KOPT-K1 (cell line): Measurements from ENCODE around the gene CFAP57.

Experiments used
- H3K27ac ChIP-seq: fragments of 200-600 bp; sonication (generic); 2 replicates; pipeline ENCODE4 v1.5.1; 2016; ENCODE audit warnings: antibody characterized with exemption, mild to moderate bottlenecking, low read depth, low read length; ENCODE audit not compliant: poor library complexity, severe bottlenecking
- H3K36me3 ChIP-seq: fragments of 200-600 bp; sonication (generic); 2 replicates; pipeline ENCODE4 v1.5.1; 2017; ENCODE audit warnings: antibody characterized with exemption, mild to moderate bottlenecking, low read length, moderate library complexity; ENCODE audit not compliant: insufficient read depth
- H3K9me3 ChIP-seq: fragments of 200-600 bp; sonication (generic); 2 replicates; pipeline ENCODE4 v1.5.1; 2017; ENCODE audit warnings: antibody characterized with exemption, low read length, mild to moderate bottlenecking; ENCODE audit not compliant: insufficient read depth, poor library complexity, severe bottlenecking

The CFAP57 gene

GRCh38 chr1:43149889-43150288, 22.2 kb upstream of the CFAP57 start:
- Histone ChIP-seq H3K27ac (no peak overlapping the region), H3K9me3 (no peaks in the 10 kb centered on the region), H3K36me3 (no peaks in the 10 kb centered on the region)

- no peak overlapping the region for H3K27ac ChIP-seq
- H3K9me3 ChIP-seq, result no peaks in the 10 kb centered on the region
- no peaks in the 10 kb centered on the region for H3K36me3 ChIP-seq
These were observed 19.3 kb upstream of the CFAP57 start for GRCh38 chr1:43152866-43153265.

GRCh38 chr1:43153443-43153842, 18.7 kb upstream of the CFAP57 start:
- H3K36me3 ChIP-seq, result no peaks in the 10 kb centered on the region
- H3K9me3 ChIP-seq, result no peaks in the 10 kb centered on the region
- H3K27ac ChIP-seq, result no peak overlapping the region

GRCh38 chr1:43156026-43156425, 16.1 kb upstream of the CFAP57 start:
- no peaks in the 10 kb centered on the region for H3K36me3 ChIP-seq
- no peaks in the 10 kb centered on the region for H3K9me3 ChIP-seq
- H3K27ac ChIP-seq, result no peak overlapping the region

- no peaks in the 10 kb centered on the region for H3K9me3 ChIP-seq
- H3K27ac ChIP-seq, result no peak overlapping the region
- H3K36me3 ChIP-seq, result peaks cover 73% of the 10 kb centered on the region
These were observed 7.0 kb upstream of the CFAP57 start for GRCh38 chr1:43165162-43165561.

- Histone ChIP-seq H3K9me3 (no peaks in the 10 kb centered on the region), H3K36me3 (peaks cover 79% of the 10 kb centered on the region), H3K27ac (no peak overlapping the region)
These were observed 6.4 kb upstream of the CFAP57 start for GRCh38 chr1:43165765-43166164.

- Histone ChIP-seq H3K27ac (peak overlapping the region; percentile 67), H3K9me3 (peaks cover 9% of the 10 kb centered on the region), H3K36me3 (peaks cover 45% of the 10 kb centered on the region)
These were observed 736 bp upstream of the CFAP57 start for GRCh38 chr1:43171312-43171875.

GRCh38 chr1:43172527-43172972, 420 bp downstream of the CFAP57 start:
- Histone ChIP-seq H3K9me3 (peaks cover 9% of the 10 kb centered on the region), H3K36me3 (peaks cover 34% of the 10 kb centered on the region), H3K27ac (peak overlapping the region; percentile 67)

- Histone ChIP-seq H3K27ac (no peak overlapping the region), H3K9me3 (peaks cover 9% of the 10 kb centered on the region), H3K36me3 (peaks cover 11% of the 10 kb centered on the region)
These were observed 2.7 kb downstream of the CFAP57 start for GRCh38 chr1:43174873-43175272.

GRCh38 chr1:43177691-43178090, 5.6 kb downstream of the CFAP57 start:
- Histone ChIP-seq H3K9me3 (peaks cover 9% of the 10 kb centered on the region), H3K27ac (no peak overlapping the region), H3K36me3 (no peaks in the 10 kb centered on the region)

- Histone ChIP-seq H3K36me3 (no peaks in the 10 kb centered on the region), H3K27ac (no peak overlapping the region), H3K9me3 (no peaks in the 10 kb centered on the region)
These were observed 12.3 kb downstream of the CFAP57 start for GRCh38 chr1:43184388-43184787.

GRCh38 chr1:43184995-43185394, 12.9 kb downstream of the CFAP57 start:
- no peaks in the 10 kb centered on the region for H3K36me3 ChIP-seq

GRCh38 chr1:43188106-43188505, 16.0 kb downstream of the CFAP57 start:
- peaks cover 11% of the 10 kb centered on the region for H3K9me3 ChIP-seq
- no peaks in the 10 kb centered on the region for H3K36me3 ChIP-seq

More at GRCh38 chr1:43184995-43185394, 12.9 kb downstream of the CFAP57 start:
- Histone ChIP-seq H3K27ac (no peak overlapping the region), H3K9me3 (peaks cover 4% of the 10 kb centered on the region)

GRCh38 chr1:43194509-43194908, 22.4 kb downstream of the CFAP57 start:
- no peak overlapping the region for H3K27ac ChIP-seq
- H3K36me3 ChIP-seq, result no peaks in the 10 kb centered on the region
- peaks cover 25% of the 10 kb centered on the region for H3K9me3 ChIP-seq

More at GRCh38 chr1:43188106-43188505, 16.0 kb downstream of the CFAP57 start:
- no peak overlapping the region for H3K27ac ChIP-seq

GRCh38 chr1:43197343-43198127, 25.4 kb downstream of the CFAP57 start:
- Histone ChIP-seq H3K36me3 (no peaks in the 10 kb centered on the region), H3K27ac (no peak overlapping the region), H3K9me3 (peaks cover 16% of the 10 kb centered on the region)
